NK-92 (cell line): ENCODE data around the gene APOBEC3C.
"Not testable (repeated sequence)": the region's sequence is repeated elsewhere in the genome, so short reads cannot be mapped to it uniquely, and the experiment has no call there.

Source experiments
- DNase-seq: peaks from one replicate; lab custom pipeline; 2025; ENCODE audit not compliant: unreplicated experiment; lab: John Stamatoyannopoulos, UW

The APOBEC3C gene

GRCh38 chr22:38981992-38982927 is 31.8 kb upstream of the APOBEC3C start, which contains the start of gene APOBEC3B:
TSS of gene APOBEC3B (plus strand) at chr22:38982347. CDS start at chr22:38982454, 107 bp downstream.
- no peak for DNase-seq

- DNase-seq: no peak
Observed at GRCh38 chr22:38984224-38984623, 29.8 kb upstream of the APOBEC3C start.

GRCh38 chr22:38984784-38985757 is 29.0 kb upstream of the APOBEC3C start:
- not testable (repeated sequence) for DNase-seq

- DNase-seq: no peak
Observed at GRCh38 chr22:38986629-38987028, 27.4 kb upstream of the APOBEC3C start.

GRCh38 chr22:38987171-38987895 is 26.7 kb upstream of the APOBEC3C start:
- no peak for DNase-seq

GRCh38 chr22:38989466-38989865 is 24.6 kb upstream of the APOBEC3C start:
- no peak for DNase-seq

GRCh38 chr22:38992871-38993371 is 21.1 kb upstream of the APOBEC3C start:
- DNase-seq: not testable (repeated sequence)

- DNase-seq: no peak
Observed at GRCh38 chr22:38996105-38996504, 18.0 kb upstream of the APOBEC3C start.

- no peak for DNase-seq
Observed at GRCh38 chr22:38997518-38997917, 16.5 kb upstream of the APOBEC3C start.

GRCh38 chr22:39003165-39003638 is 10.9 kb upstream of the APOBEC3C start:
- no peak for DNase-seq

GRCh38 chr22:39007177-39007576 is 6.9 kb upstream of the APOBEC3C start:
- no peak for DNase-seq

GRCh38 chr22:39008271-39008850 is 5.7 kb upstream of the APOBEC3C start:
- not testable (repeated sequence) for DNase-seq

- no peak for DNase-seq
Observed at GRCh38 chr22:39010946-39011345, 3.1 kb upstream of the APOBEC3C start.

- DNase-seq: no peak
Observed at GRCh38 chr22:39012533-39013511, 1.2 kb upstream of the APOBEC3C start.

GRCh38 chr22:39013561-39013941 is 506 bp upstream of the APOBEC3C start:
- not testable (repeated sequence) for DNase-seq

GRCh38 chr22:39014723-39015121 is 665 bp downstream of the APOBEC3C start:
- DNase-seq: not testable (repeated sequence)

- no peak for DNase-seq
Observed at GRCh38 chr22:39016592-39016991, 2.5 kb downstream of the APOBEC3C start.

- no peak for DNase-seq
Observed at GRCh38 chr22:39017596-39018365, 3.7 kb downstream of the APOBEC3C start.
